H1 (cell line): ENCODE data around the gene BAHD1.

Experiments used
- EGR1 ChIP-seq: IDR thresholded peaks from 2 replicates; pipeline ENCODE4 v1.6.1; 2011; ENCODE audit warnings: low read depth, low read length, borderline replicate concordance
- EZH2 ChIP-seq: fragments of 200-600 bp; sonication (generic); IDR thresholded peaks from 2 replicates; pipeline ENCODE4 v1.7.1; 2012; ENCODE audit warnings: low read depth, mild to moderate bottlenecking, moderate library complexity, low read length, inconsistent platforms; ENCODE audit not compliant: severe bottlenecking
- GABPA ChIP-seq: IDR thresholded peaks from 2 replicates; pipeline ENCODE4 v1.6.1; 2011; ENCODE audit warnings: mild to moderate bottlenecking, low read length, moderate library complexity, borderline replicate concordance; ENCODE audit not compliant: insufficient read depth
- POLR2A ChIP-seq, 2 experiments: IDR thresholded peaks; 1 replicate in 1 of 2; 2 replicates in 1 of 2; pipeline ENCODE4 v1.6.1; 2011; ENCODE audit warnings: low read depth in 2 of 2, low read length in 2 of 2, mild to moderate bottlenecking in 2 of 2; ENCODE audit errors: control extremely low read depth in 1 of 2
- POLR2AphosphoS5 ChIP-seq: IDR thresholded peaks from 2 replicates; pipeline ENCODE4 v1.6.1; 2011; ENCODE audit warnings: low read depth, low read length
- SAP30 ChIP-seq: fragments of 300-600 bp; sonication (generic); IDR thresholded peaks from 2 replicates; pipeline ENCODE4 v1.7.1; 2012; ENCODE audit warnings: low read length, moderate library complexity, mild to moderate bottlenecking, inconsistent platforms; ENCODE audit not compliant: insufficient read depth, insufficient replicate concordance
- SRF ChIP-seq: IDR thresholded peaks from 2 replicates; pipeline ENCODE4 v1.6.1; 2011; ENCODE audit warnings: mild to moderate bottlenecking, low read depth, low read length, moderate library complexity
- SUZ12 ChIP-seq: fragments of 200-600 bp; sonication (generic); IDR thresholded peaks from 2 replicates; pipeline ENCODE4 v1.6.1; 2012; ENCODE audit warnings: mild to moderate bottlenecking, inconsistent platforms, low read length, moderate library complexity, mixed read lengths
- TAF7 ChIP-seq: optimal IDR thresholded peaks from 2 replicates; pipeline ENCODE3; 2011; ENCODE audit warnings: low read depth, mild to moderate bottlenecking, inconsistent platforms, low read length, moderate library complexity, borderline replicate concordance
- TF ChIP-seq, protein P1 (sequence below), 3 experiments: IDR thresholded peaks; 1 replicate in 2 of 3; 2 replicates in 1 of 3; pipeline versions ENCODE4 v1.5.1 to v1.6.1; 2011; ENCODE audit warnings: low read length in 3 of 3, mild to moderate bottlenecking in 3 of 3, inconsistent platforms in 2 of 3, low read depth in 1 of 3, moderate library complexity in 1 of 3; ENCODE audit not compliant: insufficient read depth in 1 of 3; ENCODE audit errors: control extremely low read depth in 1 of 3

DNA sequence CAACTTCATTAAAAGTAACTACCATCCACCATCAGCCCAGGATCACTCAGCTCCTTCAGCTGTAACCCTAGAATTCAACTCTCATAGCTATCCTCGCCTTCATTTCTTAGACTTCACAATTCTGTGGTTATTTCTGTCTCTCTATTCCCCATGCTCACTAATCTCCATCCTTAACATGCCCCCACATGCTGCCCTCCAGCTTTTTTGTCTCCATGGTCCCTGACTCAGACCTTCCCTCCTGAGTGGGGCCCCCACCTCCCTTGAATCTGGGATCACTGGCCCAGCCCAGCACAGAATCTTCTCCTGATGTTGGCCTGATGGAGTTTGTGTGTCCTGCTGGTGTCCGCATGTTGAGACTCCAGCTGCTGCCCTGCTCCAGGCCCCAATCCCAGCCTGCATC lies 71.7 kb downstream of the BAHD1 start:
- TF ChIP-seq POLR2A (IDR thresholded peaks at IDR 0.05; ENCODE audit: control extremely low read depth in 1 of 2, low read depth in 2 of 2, low read length in 2 of 2) (no peak), TAF7 (no peak), EZH2 (no peak), POLR2AphosphoS5 (no peak), SRF (no peak), EGR1 (no peak), GABPA (no peak), SUZ12 (no peak), SAP30 (no peak)
- TF ChIP-seq, protein P1, sequence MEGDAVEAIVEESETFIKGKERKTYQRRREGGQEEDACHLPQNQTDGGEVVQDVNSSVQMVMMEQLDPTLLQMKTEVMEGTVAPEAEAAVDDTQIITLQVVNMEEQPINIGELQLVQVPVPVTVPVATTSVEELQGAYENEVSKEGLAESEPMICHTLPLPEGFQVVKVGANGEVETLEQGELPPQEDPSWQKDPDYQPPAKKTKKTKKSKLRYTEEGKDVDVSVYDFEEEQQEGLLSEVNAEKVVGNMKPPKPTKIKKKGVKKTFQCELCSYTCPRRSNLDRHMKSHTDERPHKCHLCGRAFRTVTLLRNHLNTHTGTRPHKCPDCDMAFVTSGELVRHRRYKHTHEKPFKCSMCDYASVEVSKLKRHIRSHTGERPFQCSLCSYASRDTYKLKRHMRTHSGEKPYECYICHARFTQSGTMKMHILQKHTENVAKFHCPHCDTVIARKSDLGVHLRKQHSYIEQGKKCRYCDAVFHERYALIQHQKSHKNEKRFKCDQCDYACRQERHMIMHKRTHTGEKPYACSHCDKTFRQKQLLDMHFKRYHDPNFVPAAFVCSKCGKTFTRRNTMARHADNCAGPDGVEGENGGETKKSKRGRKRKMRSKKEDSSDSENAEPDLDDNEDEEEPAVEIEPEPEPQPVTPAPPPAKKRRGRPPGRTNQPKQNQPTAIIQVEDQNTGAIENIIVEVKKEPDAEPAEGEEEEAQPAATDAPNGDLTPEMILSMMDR (IDR thresholded peaks at IDR 0.05; ENCODE audit: control extremely low read depth in 1 of 3, insufficient read depth in 1 of 3, low read depth in 1 of 3, low read length in 3 of 3), result no peak
